Fibroblast of skin of right biceps (primary cell): Measurements from ENCODE around the gene DYDC1.
"Not testable (repeated sequence)": the region's sequence is repeated elsewhere in the genome, so short reads cannot be mapped to it uniquely, and the experiment has no call there.

ENCODE experiments used
- DNase-seq: peaks from one replicate; pipeline ENCODE4 v3.0.0-alpha.2; 2013

The DYDC1 gene

DNA sequence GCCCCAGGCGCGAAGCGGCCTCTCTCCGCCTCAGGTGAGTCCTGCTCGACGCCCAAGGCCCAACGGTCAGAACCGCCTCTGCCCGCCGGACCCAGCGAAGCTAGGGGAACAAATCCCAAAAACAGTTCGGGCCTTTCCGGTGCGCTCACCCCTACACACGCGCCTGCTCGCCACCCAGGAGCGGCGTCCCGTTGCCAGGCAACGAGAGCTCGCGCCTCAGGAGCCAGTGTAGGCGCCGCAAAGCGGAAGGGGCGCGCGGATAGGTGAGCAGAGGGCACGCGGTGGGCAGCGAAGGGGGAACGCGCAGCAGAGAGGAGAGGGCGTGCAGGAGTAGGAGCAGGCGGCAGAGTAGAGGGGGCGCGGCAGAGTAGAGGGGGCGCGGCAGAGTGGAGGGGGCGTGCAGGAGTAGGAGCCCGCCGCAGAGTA lies at the start of gene DYDC1, which contains the start of gene DYDC2:
Gene DYDC1 (minus strand): TSS at position 193 of the 426 bp plus-strand sequence. CDS start 4,154 bp downstream, outside the sequence.
Gene DYDC2 (plus strand): TSS at position 219 of the 426 bp plus-strand sequence. CDS start 5,663 bp downstream, outside the sequence.
- peak; percentile 31 for DNase-seq

DNA sequence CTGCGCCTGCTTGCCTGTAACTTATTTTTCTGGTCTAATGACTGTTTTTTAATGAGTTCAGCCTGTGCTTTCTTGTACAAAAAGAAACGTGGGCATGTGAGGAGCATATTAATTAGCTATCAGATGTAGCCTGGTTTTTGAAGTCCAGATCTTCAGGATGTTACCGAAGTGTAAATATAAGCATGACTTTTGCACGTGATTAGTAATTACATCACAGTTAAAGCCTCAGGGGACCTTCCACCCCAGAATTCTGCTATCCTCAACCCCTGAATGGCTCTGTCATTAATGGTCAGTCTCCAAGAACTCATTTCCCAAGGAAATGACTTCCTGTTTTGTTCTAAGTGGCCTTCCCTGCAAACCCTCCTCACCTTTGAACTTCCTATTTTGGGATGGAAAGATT lies 49.6 kb upstream of the DYDC1 start:
- DNase-seq: no peak

DNA sequence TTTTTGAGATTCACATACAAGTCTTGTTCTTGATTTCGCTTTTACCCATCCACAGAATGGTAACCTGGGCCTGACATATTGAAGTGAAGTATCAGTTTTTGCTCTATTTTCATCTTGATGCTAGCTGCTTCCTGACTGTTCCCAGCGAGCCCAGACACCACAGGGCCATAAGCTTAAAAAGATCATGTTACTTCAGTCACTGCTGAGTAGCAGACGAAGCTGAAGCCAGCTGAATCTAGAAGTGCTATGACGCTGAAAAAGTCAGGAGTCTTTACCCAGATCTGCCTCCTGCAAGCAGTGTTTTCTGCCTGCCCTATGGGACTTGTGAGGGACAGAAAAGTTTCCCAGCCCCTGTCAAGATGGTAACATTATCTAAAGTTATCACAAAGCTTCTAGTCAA lies 49.1 kb upstream of the DYDC1 start:
- DNase-seq: no peak

DNA sequence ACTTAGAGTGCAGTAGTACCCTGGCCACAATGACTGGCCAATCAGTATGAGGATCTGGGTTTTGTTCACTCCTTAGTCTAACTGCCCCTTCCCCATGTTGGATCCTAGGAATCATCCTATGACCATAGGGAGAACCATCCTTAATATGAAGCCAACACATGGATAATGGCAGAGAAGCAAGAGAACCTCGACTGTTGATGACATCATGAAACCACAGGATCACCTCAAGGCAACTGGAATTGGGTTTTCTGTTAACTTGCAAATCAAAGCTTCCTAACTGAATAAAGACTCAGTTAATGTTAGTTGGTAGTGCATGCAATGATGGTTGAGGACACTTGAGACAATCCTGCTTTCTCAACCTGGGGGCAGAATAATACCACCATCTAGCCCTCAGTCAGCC lies 48.5 kb upstream of the DYDC1 start:
- no peak for DNase-seq

DNA sequence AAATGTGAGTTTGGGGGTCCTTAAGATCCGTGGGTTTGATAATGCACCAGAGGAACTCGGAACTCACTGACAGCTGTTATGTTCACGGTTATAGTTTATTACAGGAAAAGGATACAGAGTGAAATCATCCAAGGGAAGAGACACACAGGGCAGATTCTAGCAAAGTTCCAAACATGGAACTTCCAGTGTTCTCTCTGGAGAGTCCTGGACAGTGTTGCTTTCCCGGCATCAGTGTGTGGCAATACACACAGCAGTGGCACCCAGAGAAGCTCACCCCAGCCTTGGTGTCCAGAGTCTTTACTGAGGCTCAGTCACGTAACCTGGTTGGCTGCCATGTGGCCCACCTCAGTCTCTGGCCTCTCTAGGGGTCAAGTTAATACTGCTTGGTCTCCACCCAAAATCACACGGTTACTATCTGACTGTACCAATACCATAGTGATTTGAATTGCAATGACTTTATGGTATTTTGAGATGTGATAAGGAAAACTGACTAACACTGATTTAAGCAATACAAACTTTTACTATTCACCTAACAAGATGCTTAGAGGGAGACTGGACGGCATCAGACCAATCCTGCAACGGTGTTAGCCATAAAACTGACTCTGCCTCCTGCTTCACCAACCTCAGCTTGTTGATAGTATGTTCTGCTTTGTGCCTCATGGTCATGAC lies 43.7 kb upstream of the DYDC1 start:
- DNase-seq: no peak

DNA sequence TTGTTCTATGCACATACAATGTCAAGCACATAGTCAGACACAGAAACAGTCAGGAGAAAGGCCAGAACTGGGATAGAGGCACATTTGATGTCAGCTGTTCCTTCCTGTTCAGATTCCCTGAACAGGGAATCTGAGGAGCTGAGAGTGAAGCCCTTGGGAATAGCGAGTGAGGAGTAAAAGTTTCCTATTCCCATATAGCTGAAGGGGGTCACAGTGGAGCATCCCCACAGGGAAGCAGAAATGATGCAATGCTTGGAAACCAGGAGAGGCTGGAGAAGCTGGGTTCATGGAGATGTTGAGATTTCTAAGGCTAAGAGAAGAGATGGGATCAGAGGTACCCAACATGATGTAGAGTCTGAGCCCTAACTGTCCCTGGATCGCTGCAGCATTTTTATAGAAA lies 40.5 kb upstream of the DYDC1 start:
- DNase-seq: no peak

DNA sequence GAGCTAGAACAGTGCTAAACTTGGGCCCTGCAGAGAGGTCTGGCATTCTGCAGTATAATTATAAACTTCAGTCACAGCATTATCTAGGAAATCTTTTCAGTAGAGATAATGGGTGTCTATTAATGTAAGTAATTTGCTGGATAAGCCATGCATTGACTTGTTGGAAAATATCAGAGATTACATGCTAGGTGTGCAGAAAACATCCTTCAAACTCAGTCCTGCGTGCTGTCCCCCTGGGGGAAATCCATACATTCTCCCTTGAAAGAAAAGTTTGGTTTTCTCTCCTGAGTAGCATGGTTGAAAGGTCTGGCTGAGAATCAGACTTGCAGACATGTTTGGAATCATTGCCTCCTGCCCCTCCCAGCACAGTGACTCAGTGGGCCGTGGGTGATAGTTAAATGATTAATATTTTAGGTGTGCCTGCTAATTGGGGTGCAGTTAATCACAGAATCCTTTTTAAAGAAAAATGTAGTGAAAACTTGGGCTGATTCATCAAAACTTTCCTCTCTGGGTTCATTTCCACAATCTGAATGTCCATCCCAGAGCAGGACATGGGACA lies 37.9 kb upstream of the DYDC1 start:
- DNase-seq: no peak

DNA sequence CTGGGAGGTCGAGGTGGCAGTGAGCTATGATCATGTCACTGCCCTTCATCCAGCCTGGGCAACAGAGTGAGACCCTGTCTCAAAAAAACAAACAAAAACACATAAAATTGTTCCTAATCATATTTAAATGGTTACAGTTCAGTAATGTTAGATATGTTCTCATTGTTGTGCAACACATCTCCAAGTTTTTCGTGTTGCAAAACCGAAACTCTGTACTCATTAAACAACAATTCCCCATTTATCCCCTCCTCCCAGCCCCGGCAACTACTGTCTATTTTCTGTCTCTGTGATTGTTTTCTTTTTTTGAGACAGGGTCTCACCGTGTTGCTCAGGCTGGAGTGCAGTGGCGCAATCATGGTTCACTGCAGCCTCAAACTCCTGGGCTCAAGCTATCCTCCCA lies 35.7 kb upstream of the DYDC1 start:
- no peak for DNase-seq

DNA sequence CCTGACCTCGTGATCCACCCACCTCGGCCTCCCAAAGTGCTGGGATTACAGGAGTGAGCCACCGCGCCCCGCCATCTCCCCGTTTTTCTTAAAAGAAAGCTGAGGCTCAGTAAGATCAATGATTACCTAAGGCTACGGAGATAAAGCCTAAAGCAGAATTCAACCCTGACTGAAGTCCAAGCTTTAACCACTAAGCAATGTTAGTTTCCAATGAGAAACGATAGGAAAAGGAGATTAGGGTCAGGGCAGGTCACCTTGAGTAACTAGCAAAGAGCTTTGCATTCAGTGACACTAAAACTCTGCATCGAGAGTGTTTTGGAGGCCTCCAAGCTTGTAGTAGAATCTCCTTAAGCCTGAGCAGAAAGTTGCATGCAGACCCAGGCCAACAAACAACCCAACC lies 34.2 kb upstream of the DYDC1 start:
- DNase-seq: no peak

DNA sequence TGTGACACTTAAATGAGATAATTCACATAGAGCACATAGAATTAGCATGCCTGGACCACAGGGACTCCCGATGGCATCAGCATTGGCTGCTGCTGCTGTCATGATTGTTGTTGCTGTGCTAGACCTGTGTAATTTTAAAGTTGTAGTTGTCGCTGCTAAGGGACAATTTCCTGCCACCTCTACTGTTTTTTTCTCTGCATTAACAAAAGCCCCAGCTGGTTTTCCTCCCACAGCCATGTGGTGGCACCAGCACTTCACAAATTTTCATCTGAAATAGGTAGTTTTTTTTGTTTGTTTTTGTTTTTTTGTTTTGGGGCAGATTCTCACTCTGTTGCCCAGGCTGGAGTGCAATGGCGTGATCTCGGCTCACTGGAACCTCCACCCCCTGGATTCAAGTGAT lies 26.4 kb upstream of the DYDC1 start:
- peak; percentile 20 for DNase-seq

DNA sequence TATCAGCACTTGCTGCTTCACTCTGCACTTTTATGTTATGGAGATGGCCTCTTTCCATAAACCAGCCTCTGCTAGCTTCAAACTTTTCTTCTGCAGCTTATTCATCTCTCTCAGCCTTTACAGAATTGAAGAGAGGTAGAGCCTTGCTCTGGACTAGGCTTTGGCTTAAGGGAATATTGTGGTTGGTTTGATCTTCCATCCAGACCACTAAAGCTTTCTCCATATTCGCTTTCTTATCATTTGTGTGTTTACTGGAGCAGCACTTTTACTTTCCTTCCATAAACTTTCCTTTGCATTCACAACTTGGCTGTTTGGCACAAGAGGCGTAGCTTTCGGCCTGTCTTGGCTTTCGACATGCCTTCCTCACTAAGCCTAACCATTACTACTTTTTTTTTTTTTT lies 23.6 kb upstream of the DYDC1 start:
- DNase-seq: no peak

DNA sequence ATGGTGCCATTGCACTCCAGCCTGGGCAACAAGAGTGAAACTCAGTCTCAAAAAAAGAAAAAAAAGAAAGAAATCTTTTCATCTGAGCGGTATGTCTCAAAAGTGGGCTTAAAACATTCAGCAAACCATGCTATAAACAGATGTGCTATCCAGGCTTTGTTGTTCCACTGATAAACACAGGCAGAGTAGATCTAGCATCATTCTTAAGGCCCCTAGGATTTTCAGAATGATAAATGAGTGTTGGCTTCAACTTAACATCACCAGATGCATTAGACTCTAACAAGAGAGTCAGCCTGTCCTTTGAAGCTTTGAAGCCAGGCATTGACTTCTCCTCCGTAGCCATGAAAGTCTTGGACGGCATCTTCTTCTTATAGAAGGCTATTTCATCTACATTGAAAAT lies 23.1 kb upstream of the DYDC1 start:
- no peak for DNase-seq

DNA sequence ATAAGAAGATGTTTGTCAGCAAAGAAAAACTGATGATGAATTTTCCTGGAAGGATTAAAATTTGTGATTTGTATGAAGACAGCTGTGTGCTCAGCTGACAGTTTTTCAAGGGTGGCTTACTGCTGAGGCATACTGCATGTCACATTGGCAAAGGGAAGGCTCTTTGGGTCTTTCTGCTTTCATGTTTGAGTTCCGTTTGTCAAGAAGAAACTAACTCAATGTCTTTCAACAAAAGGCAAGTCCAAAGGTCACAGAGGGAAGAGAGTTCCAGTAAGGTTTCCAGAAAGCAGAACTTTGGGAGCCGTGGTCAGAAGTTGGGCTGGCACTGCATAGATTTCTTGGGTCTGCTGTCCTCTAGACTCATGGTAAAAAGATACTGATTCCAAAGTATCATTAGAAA lies 16.9 kb upstream of the DYDC1 start:
- no peak for DNase-seq

DNA sequence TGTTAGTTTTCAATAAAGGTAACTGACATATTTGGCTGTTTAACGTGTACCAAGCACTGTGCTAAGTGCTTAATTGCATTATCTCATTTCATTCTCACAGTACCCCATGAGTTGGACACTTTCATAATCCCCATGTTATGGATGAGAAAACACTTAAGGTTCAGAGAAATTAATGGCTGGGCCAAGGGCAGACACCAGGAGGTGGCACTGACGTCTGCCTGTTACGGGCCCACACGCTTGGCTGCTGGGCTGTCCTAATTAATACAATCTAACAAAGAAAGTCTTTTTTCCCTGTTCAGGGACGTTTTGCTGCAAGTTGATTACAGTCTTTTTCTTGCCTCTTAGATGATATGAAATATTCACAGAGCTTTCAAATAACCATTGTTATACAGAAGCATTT lies 16.1 kb upstream of the DYDC1 start:
- DNase-seq: no peak

DNA sequence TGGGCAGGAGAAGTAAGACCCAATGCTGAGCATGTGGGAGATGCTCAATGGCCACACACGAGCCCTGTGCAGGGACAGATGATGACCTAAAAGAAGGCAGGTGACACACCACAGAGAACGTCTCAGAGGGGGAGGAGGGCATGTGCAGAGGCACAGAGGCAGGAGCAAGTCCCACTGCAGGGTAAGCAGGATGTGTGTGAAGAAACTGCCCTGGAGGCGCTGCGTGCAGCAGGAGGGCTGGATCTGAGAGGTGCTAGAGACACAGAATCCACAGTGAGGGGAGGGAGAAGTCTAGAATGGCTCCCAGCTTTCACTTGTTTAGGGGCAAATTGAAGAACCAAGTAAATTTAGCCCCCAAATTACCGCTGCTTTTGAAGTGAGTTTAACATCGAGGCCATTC lies 14.9 kb upstream of the DYDC1 start:
- DNase-seq: no peak

DNA sequence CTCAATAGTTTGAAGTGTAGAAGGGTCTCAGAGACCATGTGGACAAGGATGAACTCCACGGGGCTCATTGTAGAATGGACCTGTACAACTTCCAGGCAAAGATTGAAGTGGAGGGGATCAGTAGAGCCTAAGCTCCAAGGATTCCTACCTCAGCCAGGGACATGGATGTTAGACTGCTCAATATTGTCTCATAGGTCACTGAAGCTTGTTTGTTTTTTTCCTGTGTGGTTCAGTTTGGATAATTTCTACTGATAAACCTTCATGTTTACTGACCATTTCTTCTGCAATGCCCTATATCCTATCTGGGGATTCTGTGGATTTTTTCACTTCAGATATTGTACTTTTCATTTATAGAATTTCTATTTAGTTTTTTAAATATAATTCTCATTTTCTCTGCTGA lies 9.0 kb upstream of the DYDC1 start:
- DNase-seq: no peak

DNA sequence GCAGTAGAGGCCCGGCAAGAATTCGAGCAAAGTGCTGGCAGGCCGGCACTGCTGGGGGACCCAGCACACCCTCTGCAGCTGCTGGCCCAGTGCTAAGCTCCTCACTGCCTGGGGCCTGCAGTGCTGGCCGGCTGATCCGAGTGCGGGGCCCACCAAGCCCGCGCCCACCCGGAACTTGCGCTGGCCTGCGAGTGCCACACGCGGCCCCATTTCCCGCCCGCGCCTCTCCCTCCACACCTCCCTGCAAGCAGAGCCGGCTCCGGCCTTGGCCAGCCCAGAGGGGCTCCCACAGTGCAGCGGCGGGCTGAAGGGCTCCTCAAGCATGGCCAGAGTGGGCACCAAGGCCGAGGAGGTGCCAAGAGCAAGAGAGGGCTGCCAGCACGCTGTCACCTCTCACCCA lies 3.1 kb upstream of the DYDC1 start:
- DNase-seq: no peak

DNA sequence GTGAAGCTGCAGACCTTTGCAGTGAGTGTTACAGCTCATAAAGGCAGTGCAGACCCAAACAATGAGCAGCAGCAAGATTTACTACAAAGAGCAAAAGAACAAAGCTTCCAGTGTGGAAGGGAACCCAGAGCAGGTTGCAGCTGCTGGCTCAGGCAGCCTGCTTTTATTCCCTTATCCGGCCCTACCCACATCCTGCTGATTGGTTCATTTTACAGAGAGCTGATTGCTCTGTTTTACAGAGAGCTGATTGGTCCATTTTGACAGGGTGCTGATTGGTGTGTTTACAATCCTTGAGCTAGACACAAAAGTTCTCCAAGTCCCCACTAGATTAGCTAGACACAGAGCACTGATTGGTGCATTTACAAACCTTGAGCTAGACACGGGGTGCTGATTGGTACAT lies 2.4 kb upstream of the DYDC1 start:
- not testable (repeated sequence) for DNase-seq

DNA sequence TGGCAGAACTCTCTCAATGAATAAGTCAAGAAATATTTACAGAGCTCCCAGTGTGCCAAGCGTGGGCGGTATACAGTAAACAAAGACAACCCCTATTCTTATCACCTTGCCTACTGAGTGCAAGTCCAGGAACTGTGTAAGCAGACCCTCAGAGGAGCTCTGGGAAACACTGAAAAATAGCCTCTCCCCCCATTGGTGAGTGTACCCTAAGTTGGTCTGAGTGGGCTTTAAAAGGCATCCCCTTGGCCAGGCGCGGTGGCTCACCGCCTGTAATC lies 1.2 kb upstream of the DYDC1 start:
- no peak for DNase-seq

DNA sequence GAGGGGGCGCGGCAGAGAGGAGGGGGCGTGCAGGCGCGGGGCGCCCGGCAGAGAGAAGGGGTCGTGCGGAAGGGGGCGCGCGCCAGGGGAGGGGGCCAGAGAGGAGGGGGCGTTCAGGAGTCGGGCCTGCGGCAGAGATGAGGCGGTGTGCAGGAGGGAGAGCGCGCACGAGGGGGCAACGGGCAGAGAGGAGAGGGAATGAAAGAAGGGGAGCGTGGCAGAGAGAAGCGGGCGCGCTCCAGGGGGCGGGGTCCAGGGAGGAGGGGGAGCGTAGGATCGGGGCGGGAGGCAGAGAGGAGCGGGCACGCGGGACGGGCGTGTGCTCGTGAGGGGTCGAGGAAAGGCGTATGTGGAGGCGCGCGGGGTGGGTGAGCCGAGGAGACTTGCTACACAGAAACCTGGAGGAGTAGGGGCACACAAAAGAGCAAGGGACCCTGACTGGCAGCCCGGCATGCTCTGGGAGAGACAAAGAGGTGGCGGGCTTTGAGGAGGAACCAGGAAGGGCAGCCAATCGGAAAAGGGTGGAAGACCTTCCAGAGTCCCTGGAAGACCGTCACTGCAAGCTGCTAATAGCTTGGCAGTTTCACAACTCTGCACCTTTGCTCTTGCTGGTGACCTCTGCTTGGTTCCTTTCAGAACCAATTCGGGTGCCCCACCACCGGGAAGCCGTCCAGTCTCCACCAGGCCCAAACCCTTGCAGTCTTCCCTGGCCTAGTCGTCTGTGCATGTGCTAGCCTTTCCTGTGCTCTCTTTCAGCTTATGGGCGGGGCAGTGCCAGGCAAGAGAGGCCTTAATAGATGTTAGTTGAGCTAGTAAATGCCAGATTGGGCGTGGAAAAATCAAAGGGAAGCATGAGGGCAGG lies 665 bp upstream of the DYDC1 start:
- no peak for DNase-seq

DNA sequence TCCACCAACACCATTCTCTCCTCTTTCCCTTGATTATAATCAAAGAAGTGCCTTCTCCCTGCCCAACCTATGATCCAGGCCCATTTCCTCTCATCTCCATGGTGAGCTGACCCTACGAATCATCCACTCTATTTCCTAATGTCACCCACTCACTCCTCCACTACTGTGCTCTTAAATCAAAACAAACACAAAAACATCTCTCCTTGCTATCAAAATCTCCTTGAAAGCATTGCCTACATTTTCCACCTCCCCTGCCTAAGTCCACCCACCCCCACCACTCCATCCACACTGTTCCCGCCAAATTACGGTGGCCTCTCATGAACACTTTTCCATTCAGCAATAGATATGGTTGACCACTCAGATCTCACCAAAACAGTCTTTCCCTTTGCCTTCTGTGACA lies 5.3 kb downstream of the DYDC1 start:
- DNase-seq: no peak

DNA sequence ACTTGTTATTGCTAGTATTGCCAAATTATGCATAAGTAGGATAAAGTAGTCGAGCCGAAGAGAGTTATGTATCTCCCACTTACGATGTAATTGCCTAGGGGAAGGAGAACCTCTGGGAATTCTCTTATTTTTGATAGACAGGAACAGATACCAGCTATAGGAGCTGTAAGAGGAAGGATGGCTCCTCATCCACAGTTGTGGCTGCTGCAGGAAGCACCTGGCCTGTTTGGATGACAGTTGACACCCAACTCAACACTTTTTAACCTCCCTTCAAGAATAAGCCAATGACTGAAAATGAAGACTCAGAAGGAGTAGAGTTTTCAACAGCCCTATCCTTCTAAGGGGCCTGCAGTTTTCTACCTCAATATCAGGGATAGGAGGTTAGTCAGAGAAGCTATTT lies 6.3 kb downstream of the DYDC1 start:
- no peak for DNase-seq

DNA sequence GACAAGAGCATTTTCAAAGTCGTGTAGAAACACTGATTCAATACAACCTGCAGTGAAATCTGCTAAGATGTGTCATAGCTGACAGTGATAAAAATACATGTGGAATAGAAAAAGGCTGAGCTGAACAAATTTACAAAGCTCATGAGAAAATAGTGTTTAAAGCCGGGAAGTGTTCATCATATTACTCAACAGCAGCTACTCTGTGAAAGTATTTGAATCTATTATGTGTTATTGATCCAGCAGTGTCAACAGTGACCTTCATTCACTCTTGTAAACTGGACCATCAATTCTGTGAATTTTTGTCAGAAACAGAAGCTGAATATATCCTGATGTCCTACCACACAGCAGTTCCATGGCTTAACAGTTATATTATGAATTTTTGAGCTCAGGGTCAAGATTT lies 11.6 kb downstream of the DYDC1 start:
- DNase-seq: no peak

DNA sequence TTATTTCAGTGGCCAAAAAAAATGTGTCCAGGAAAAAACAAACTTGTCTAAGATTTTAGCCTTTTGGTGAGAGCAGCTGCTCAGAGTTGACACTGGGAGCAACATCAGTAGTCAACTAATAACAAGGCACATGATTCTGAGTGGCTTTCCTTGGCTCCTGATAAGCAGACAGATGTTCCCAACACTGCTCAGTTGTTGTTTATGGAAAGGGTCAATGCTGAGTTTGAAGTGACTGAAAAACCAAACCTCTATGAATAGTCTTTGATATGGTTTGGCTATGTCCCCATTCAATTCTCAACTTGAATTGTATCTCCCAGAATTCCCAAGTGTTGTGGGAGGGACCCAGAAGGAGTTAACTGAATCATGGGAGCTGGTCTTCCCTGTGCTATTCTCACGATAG lies 12.3 kb downstream of the DYDC1 start:
- no peak for DNase-seq
